Thyroid gland (tissue), 4 donors: ENCODE data around the gene LSM3. TPM values are rescaled to one million over a fixed set of nuclear protein-coding genes. Genes with fewer than 3 reads are reported as not detected.

Source experiments
- DNase-seq, 2 donors: peaks; one replicate each; pipeline ENCODE4 v3.0.0-alpha.2; 2019
- H3K27ac ChIP-seq, 3 donors: fragments of 200-600 bp; sonication (generic); 1 replicate in 2 of 3; 2 replicates in 1 of 3; pipeline ENCODE4 v1.5.1; 2016 to 2019; ENCODE audit warnings: mild to moderate bottlenecking in 1 of 3, moderate library complexity in 1 of 3
- H3K27me3 ChIP-seq: fragments of 200-600 bp; sonication (generic); one replicate; pipeline ENCODE4 v1.5.1; 2019
- H3K36me3 ChIP-seq, 2 donors: fragments of 200-600 bp; sonication (generic); one replicate each; pipeline ENCODE4 v1.5.1; 2016 to 2019
- H3K4me1 ChIP-seq, 2 donors: fragments of 200-600 bp; sonication (generic); one replicate each; pipeline ENCODE4 v1.5.1; 2017 to 2019
- H3K4me3 ChIP-seq, 3 donors: fragments of 200-600 bp; sonication (generic); replicated peaks in 1 of 3; 1 replicate in 2 of 3; 2 replicates in 1 of 3; pipeline ENCODE4 v1.5.1; 2016; ENCODE audit warnings: mild to moderate bottlenecking in 1 of 3
- H3K9me3 ChIP-seq: fragments of 200-600 bp; sonication (generic); one replicate; pipeline ENCODE4 v1.5.1; 2017
- CTCF ChIP-seq, 6 experiments: fragments of 200-600 bp in 3 of 6; fragments of 450-650 bp in 3 of 6; sonication (generic) in 3 of 6; IDR thresholded peaks; one replicate each; pipeline ENCODE4 v1.5.1; 2016 to 2019; ENCODE audit warnings: antibody characterized with exemption in 6 of 6, mild to moderate bottlenecking in 2 of 6, inconsistent platforms in 1 of 6, moderate library complexity in 1 of 6
- POLR2A ChIP-seq, 2 donors: fragments of 450-650 bp; IDR thresholded peaks; one replicate each; pipeline ENCODE4 v1.6.1; 2017; ENCODE audit warnings: antibody characterized with exemption in 2 of 2, mild to moderate bottlenecking in 2 of 2, moderate library complexity in 1 of 2
- WGBS, 2 donors: methylation state at CpG; one replicate each; pipeline ENCODE4 v1.1.5; 2017; 5-methylcytosine and 5-hydroxymethylcytosine counted together
- intact Hi-C: fragments of 100-400 bp; cut with DNase I; formaldehyde crosslinking; loops from one replicate; pipeline ENCODE4 v1.15.1; 2023
- total RNA-seq, 4 donors: library from RNA; depleted of rRNA; stranded (reverse); fragments of >200 nt; gene quantifications; one replicate each; pipeline ENCODE4 v1.2.3, GENCODE V29; 2016

The LSM3 gene
- total RNA-seq, 4 donors from 2014 or later, result 9.9 to 15.6 (median 15.3) TPM

GRCh38 chr3:14194865-14195264 is 16.2 kb downstream of the LSM3 start:
- TF ChIP-seq CTCF (IDR thresholded peaks at IDR 0.05) (no peak), POLR2A (IDR thresholded peaks at IDR 0.05) (no peak)
- 92 to 94% methylated on average over 4 of the region's 4 CpGs for WGBS, 2 donors
- Histone ChIP-seq H3K27ac (no peak overlapping the region), H3K4me3 (no peak overlapping the region), H3K4me1 (peaks cover 0 to 11% of the 10 kb centered on the region in 2 donors), H3K9me3 (no peaks in the 10 kb centered on the region), H3K27me3 (no peaks in the 10 kb centered on the region), H3K36me3 (peaks cover 8 to 9% of the 10 kb centered on the region in 2 donors)
- DNase-seq, result no peak
- intact Hi-C loops, result no loop called here

- TF ChIP-seq POLR2A (IDR thresholded peaks at IDR 0.05) (no peak), CTCF (IDR thresholded peaks at IDR 0.05) (no peak)
- intact Hi-C loops, result loop anchor here (5.0 to 10.0 kb wide), 3 partner anchors 63 to 348 kb away; no protein-coding TSS in a partner anchor
- H3K4me1 ChIP-seq, result peaks cover 9 to 46% of the 10 kb centered on the region in 2 donors
- peak; percentile 26 to 45 for DNase-seq
- H3K9me3 ChIP-seq, result no peaks in the 10 kb centered on the region
- H3K27ac ChIP-seq, result no peak overlapping the region
- 71 to 99% methylated on average over 4 of the region's 4 CpGs for WGBS, 2 donors
- no peaks in the 10 kb centered on the region for H3K27me3 ChIP-seq
- H3K36me3 ChIP-seq, result peaks cover 8 to 9% of the 10 kb centered on the region in 2 donors
- no peak overlapping the region for H3K4me3 ChIP-seq
Observed at GRCh38 chr3:14199641-14200040, 21.0 kb downstream of the LSM3 start.

GRCh38 chr3:14200276-14200675 is 21.7 kb downstream of the LSM3 start:
- Histone ChIP-seq H3K4me1 (peaks cover 15 to 47% of the 10 kb centered on the region in 2 donors), H3K27me3 (no peaks in the 10 kb centered on the region), H3K9me3 (no peaks in the 10 kb centered on the region), H3K36me3 (peaks cover 8 to 9% of the 10 kb centered on the region in 2 donors), H3K27ac (peak overlapping the region in 1 of 3 donors; percentile 19), H3K4me3 (no peak overlapping the region)
- no peak for DNase-seq
- no peak for TF ChIP-seq POLR2A (IDR thresholded peaks at IDR 0.05)
- intact Hi-C loops, result loop anchor here (5.0 to 10.0 kb wide), 3 partner anchors 62 to 347 kb away; no protein-coding TSS in a partner anchor
- WGBS, 2 donors, result 83 to 89% methylated on average over 4 of the region's 4 CpGs

GRCh38 chr3:14200841-14201240 is 22.2 kb downstream of the LSM3 start:
- no peak overlapping the region for H3K4me3 ChIP-seq
- H3K27ac ChIP-seq, result no peak overlapping the region
- DNase-seq, result no peak
- no peaks in the 10 kb centered on the region for H3K27me3 ChIP-seq
- intact Hi-C loops, result loop anchor here (5.0 to 10.0 kb wide), 3 partner anchors 61 to 346 kb away; no protein-coding TSS in a partner anchor
- peaks cover 18 to 48% of the 10 kb centered on the region in 2 donors for H3K4me1 ChIP-seq
- TF ChIP-seq POLR2A (IDR thresholded peaks at IDR 0.05) (no peak), CTCF (IDR thresholded peaks at IDR 0.05) (no peak)
- no peaks in the 10 kb centered on the region for H3K9me3 ChIP-seq
- H3K36me3 ChIP-seq, result peaks cover 8 to 9% of the 10 kb centered on the region in 2 donors
- WGBS, 2 donors, result 91% methylated on average over 4 of the region's 4 CpGs

GRCh38 chr3:14201940-14202684 is 23.5 kb downstream of the LSM3 start:
- no peaks in the 10 kb centered on the region for H3K27me3 ChIP-seq
- TF ChIP-seq CTCF (IDR thresholded peaks at IDR 0.05) (no peak), POLR2A (IDR thresholded peaks at IDR 0.05) (no peak)
- intact Hi-C loops, result loop anchor here (2.0 to 10.0 kb wide), 4 partner anchors 60 to 345 kb away; no protein-coding TSS in a partner anchor
- H3K9me3 ChIP-seq, result no peaks in the 10 kb centered on the region
- H3K4me3 ChIP-seq, result no peak overlapping the region
- peaks cover 8 to 9% of the 10 kb centered on the region in 2 donors for H3K36me3 ChIP-seq
- H3K4me1 ChIP-seq, result peaks cover 18 to 48% of the 10 kb centered on the region in 2 donors
- 79% methylated on average over 7 of the region's 7 CpGs for WGBS, 2 donors
- DNase-seq, result no peak
- H3K27ac ChIP-seq, result no peak overlapping the region
